ENCODE results near the gene NAGS. TPM values are rescaled to one million over a fixed set of nuclear protein-coding genes. Genes with fewer than 3 reads are reported as not detected.
A peak's percentile ranks its signal among the peaks of the same experiment; 100 is the strongest.

Gene NAGS
- total RNA-seq, 1 experiment from 2014 or later = 3.7 TPM

DNA sequence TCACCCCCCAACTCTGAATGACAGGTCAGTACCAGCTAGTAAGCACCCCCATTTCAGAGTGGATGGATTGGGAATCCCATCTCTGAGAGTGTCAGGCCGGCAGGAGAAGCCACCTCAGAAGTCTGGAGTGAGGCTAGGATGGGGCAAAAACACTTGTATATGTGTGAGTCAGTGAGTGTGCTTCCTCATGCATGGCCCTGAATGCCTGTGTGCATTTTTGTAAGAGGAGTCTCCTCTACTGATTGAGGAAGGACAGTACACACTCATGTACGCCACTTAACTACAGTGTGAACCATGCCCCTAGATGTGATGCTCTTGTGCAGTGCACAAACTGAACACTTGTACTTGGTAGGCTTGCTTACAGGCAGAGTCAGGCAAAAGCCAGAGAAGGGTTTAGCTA lies 22.3 kb upstream of the NAGS start:
- no peak for DNase-seq
- no peak overlapping the region for H2BK12ac ChIP-seq (ENCODE audit: insufficient read length, low read depth, low read length)
- no peak overlapping the region for H3K56ac ChIP-seq (ENCODE audit: insufficient read length, low read depth, low read length)
- no peak overlapping the region for H3K14ac ChIP-seq (ENCODE audit: insufficient read depth, low read length)
- H3K27ac ChIP-seq (ENCODE audit: insufficient read length, low read depth, low read length) = no peak overlapping the region
- H3K4me2 ChIP-seq (ENCODE audit: insufficient read depth, insufficient read length, low read length) = no peak overlapping the region
- H3K23ac ChIP-seq (ENCODE audit: insufficient read length, low read depth, low read length) = no peak overlapping the region
- no CpG with 5 or more reads among the region's 2 CpGs for WGBS (ENCODE audit: extremely low coverage, insufficient read length, low lambda C conversion rate)
- H3K23me2 ChIP-seq (ENCODE audit: insufficient read length, low read depth, low read length, poor library complexity, severe bottlenecking) = peaks cover 5% of the 10 kb centered on the region
- H2AK5ac ChIP-seq (ENCODE audit: insufficient read length, low read length) = no peak overlapping the region
- no peak overlapping the region for H2AFZ ChIP-seq (ENCODE audit: low read length)
- no peaks in the 10 kb centered on the region for H4K20me1 ChIP-seq (ENCODE audit: control insufficient read depth, insufficient read depth, insufficient read length)
- H4K8ac ChIP-seq (replicated peaks; ENCODE audit: insufficient read length, low read depth, low read length) = peak overlapping the region; percentile 39
- no peak overlapping the region for H2BK120ac ChIP-seq (ENCODE audit: low read depth, low read length, poor library complexity, severe bottlenecking)
- Mint-ChIP-seq H3K9me3 (no peaks in the 10 kb centered on the region), H3K36me3 (ENCODE audit: insufficient read depth in 1 of 3, low read depth in 3 of 3) (no peaks in the 10 kb centered on the region; a peak in 1 of 7 replicates), H3K27me3 (ENCODE audit: low read depth) (peaks cover 58% of the 10 kb centered on the region), H3K4me3 (peak overlapping the region in 1 of 2 experiments; percentile 50; a peak in 1 of 5 replicates), H3K27ac (no peak overlapping the region), H3K4me1 (peaks cover 6 to 13% of the 10 kb centered on the region in 2 experiments; a peak in 2 of 4 replicates)
- TF ChIP-seq, protein P1, sequence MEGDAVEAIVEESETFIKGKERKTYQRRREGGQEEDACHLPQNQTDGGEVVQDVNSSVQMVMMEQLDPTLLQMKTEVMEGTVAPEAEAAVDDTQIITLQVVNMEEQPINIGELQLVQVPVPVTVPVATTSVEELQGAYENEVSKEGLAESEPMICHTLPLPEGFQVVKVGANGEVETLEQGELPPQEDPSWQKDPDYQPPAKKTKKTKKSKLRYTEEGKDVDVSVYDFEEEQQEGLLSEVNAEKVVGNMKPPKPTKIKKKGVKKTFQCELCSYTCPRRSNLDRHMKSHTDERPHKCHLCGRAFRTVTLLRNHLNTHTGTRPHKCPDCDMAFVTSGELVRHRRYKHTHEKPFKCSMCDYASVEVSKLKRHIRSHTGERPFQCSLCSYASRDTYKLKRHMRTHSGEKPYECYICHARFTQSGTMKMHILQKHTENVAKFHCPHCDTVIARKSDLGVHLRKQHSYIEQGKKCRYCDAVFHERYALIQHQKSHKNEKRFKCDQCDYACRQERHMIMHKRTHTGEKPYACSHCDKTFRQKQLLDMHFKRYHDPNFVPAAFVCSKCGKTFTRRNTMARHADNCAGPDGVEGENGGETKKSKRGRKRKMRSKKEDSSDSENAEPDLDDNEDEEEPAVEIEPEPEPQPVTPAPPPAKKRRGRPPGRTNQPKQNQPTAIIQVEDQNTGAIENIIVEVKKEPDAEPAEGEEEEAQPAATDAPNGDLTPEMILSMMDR (conservative IDR thresholded peaks at IDR 0.05) = no peak
- H4K91ac ChIP-seq (ENCODE audit: insufficient read length, low read depth, low read length) = no peak overlapping the region
- no peak overlapping the region for H3T11ph ChIP-seq (ENCODE audit: low read length)
- no peak overlapping the region for H4K5ac ChIP-seq (ENCODE audit: insufficient read length, low read depth, low read length)
- no peak overlapping the region for H2BK15ac ChIP-seq (ENCODE audit: low read depth, low read length)
- H2BK5ac ChIP-seq (ENCODE audit: insufficient read length, low read length) = no peak overlapping the region
- no peak overlapping the region for H2BK20ac ChIP-seq (ENCODE audit: low read depth, low read length, poor library complexity, severe bottlenecking)
- peaks cover 3% of the 10 kb centered on the region; the same call in 1 of the 2 replicates for H3K27me3 ChIP-seq (ENCODE audit: insufficient read depth, low read length)
- no peak overlapping the region for H3K4ac ChIP-seq (ENCODE audit: low read depth, low read length)
- no peaks in the 10 kb centered on the region; the same call in 1 of the 2 replicates for H3K4me1 ChIP-seq (ENCODE audit: insufficient read depth, low read length)
- no peak overlapping the region for H3K9ac ChIP-seq (ENCODE audit: extremely low read depth, insufficient read length, low read length)
- no peaks in the 10 kb centered on the region for H3K9me3 ChIP-seq (ENCODE audit: control insufficient read depth, low read depth, low read length)
- H3K79me2 ChIP-seq (ENCODE audit: insufficient read depth, low read length) = no peaks in the 10 kb centered on the region
- no peak overlapping the region for H3K18ac ChIP-seq (ENCODE audit: insufficient read length, low read depth, low read length)
- H3K79me1 ChIP-seq (ENCODE audit: insufficient read depth, low read depth, low read length, poor library complexity, severe bottlenecking) = no peaks in the 10 kb centered on the region
